Measurements from ENCODE around the gene ATP5PB. TPM values are rescaled to one million over a fixed set of nuclear protein-coding genes. Genes with fewer than 3 reads are reported as not detected.

Gene ATP5PB
- total RNA-seq, 1 experiment from 2014 or later = 323 TPM

DNA sequence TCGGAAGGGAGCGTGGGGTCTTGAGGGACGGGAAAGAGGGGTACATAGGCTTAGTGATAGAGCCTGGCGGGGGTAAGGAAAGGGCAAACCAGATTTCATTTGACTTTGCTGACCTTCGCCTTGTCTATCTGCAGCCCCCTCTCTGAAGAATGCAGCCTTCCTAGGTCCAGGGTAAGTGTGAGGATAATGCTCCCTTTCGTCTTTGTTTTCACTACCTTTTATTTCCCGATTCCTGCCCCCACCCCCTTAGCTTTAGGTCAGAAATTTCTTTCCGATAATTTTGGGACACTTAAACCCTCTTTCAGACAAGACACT, 396 bp downstream of the ATP5PB start (continued):
- TF ChIP-seq CEBPB (IDR thresholded peaks at IDR 0.05; ENCODE audit: low read depth) = no peak

DNA sequence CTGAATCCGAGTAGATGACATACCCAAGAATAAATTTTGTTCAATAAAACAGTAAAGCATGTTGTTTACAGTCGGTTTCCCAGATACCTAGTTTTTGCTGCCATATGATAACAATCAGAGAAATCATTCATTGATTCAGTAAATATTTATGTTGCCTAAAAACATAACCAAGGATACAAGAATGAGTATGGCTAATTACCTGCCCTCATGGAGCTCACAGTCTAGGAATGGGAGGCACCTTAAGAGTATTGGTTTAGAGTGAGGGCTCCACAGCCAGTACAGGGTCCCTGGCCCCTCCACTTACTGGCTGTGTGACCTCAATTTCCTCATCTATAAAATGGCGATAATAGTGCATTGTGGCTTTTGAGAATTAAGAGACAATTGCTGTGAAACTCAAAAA, 921 bp downstream of the ATP5PB start:
- H3K9me3 ChIP-seq (ENCODE audit: control insufficient read depth in 1 of 2, insufficient read depth in 1 of 2, low read depth in 1 of 2, low read length in 2 of 2) = no peaks in the 10 kb centered on the region
- peak overlapping the region; percentile 81 for H3K9ac ChIP-seq (ENCODE audit: low read length)
- no TSS peak for BruUV-seq (replicated peaks)
- peaks cover 97% of the 10 kb centered on the region for H3K79me2 ChIP-seq (ENCODE audit: insufficient read depth, low read length)
- H3K9me2 ChIP-seq (ENCODE audit: insufficient read depth) = no peaks in the 10 kb centered on the region
- ATAC-seq (no peak), DNase-seq (ENCODE audit: low read depth, low spot score) (no peak)
- CTCF ChIA-PET = no interaction called here
- H3K36me3 ChIP-seq (ENCODE audit: control insufficient read depth in 1 of 2, insufficient read depth in 2 of 2, low read length in 2 of 2) = peaks cover 13 to 34% of the 10 kb centered on the region in 2 experiments; a peak in 2 of 4 replicates
- TF ChIP-seq CBX3 (IDR thresholded peaks at IDR 0.05; ENCODE audit: low read depth) (0 out of 2 replicates have a peak, but pooled peaks have one; percentile 30), ZFX (IDR thresholded peaks at IDR 0.05) (no peak)
- intact Hi-C loops (cut with micrococcal nuclease) = no loop called here
- peaks cover 3% of the 10 kb centered on the region; the same call in 1 of the 2 replicates for H4K20me1 ChIP-seq (ENCODE audit: insufficient read depth)
- no peak overlapping the region for H2AFZ ChIP-seq (ENCODE audit: low read depth, low read length, poor library complexity, severe bottlenecking)
- POLR2A ChIA-PET = no interaction called here
- peak overlapping the region; percentile 87 to 89 for H3K4me3 ChIP-seq (replicated peaks in 1 of 2; ENCODE audit: low read depth in 1 of 2, low read length in 2 of 2)
- H3K27ac ChIP-seq (ENCODE audit: low read depth, low read length) = peak overlapping the region; percentile 77; the same call in 1 of the 2 replicates
- RAD21 ChIA-PET (ENCODE audit: low non-redundant PET in 1 of 2, low total read pairs in 2 of 2, uncharacterized antibody in 2 of 2, unreplicated experiment in 2 of 2) = no interaction called here
- peaks cover 15 to 22% of the 10 kb centered on the region in 2 experiments for H3K4me1 ChIP-seq (ENCODE audit: control insufficient read depth in 1 of 2, insufficient read depth in 2 of 2, low read length in 2 of 2)
- peak overlapping the region; percentile 79 for H3K4me2 ChIP-seq (ENCODE audit: low read length)
- H3K27me3 ChIP-seq (ENCODE audit: insufficient read depth, low read length) = no peaks in the 10 kb centered on the region

DNA sequence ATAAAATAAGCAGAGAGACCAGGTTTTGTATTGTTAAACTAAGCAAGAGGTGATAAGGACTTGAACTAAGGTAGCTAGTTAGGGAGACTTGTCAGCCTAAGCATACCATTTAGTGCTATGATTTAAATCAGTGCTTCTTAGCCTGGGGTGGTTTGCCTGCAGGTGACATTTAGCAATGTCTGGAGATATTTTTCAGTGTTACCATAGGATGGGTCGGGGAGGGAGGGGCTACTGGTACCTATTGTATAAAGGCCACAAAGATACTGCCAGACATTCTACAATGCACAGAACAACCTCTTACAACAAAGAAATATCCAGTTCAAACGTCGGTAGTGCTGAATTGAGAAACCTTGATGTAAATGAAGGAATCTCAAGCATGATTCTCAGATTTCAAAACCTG, 3.3 kb downstream of the ATP5PB start:
- no peak for TF ChIP-seq SIN3A (IDR thresholded peaks at IDR 0.05; ENCODE audit: low read depth)
- TF ChIP-seq CBX3 (IDR thresholded peaks at IDR 0.05; ENCODE audit: low read depth) = no peak
- TF ChIP-seq YY1 (IDR thresholded peaks at IDR 0.05; ENCODE audit: extremely low read depth, insufficient replicate concordance, low read depth, low read length) = no peak
- no peak for TF ChIP-seq EZH2 (IDR thresholded peaks at IDR 0.05)
- no peak for TF ChIP-seq POLR2A (IDR thresholded peaks at IDR 0.05; ENCODE audit: borderline replicate concordance, extremely low read depth, insufficient read depth, insufficient read length)
- peaks cover 21 to 23% of the 10 kb centered on the region in 2 experiments; a peak in 3 of 4 replicates for H3K36me3 ChIP-seq (ENCODE audit: control insufficient read depth in 1 of 2, insufficient read depth in 2 of 2, low read length in 2 of 2)
- ChIA-PET RAD21 (ENCODE audit: low non-redundant PET in 1 of 2, low total read pairs in 2 of 2, uncharacterized antibody in 2 of 2, unreplicated experiment in 2 of 2) (no interaction called here), POLR2A (no interaction called here), CTCF (no interaction called here)
- H3K4me1 ChIP-seq (ENCODE audit: control insufficient read depth in 1 of 2, insufficient read depth in 2 of 2, low read length in 2 of 2) = peaks cover 10 to 18% of the 10 kb centered on the region in 2 experiments
- intact Hi-C loops (cut with micrococcal nuclease) = no loop called here
- H3K4me3 ChIP-seq (replicated peaks in 1 of 2; ENCODE audit: low read depth in 1 of 2, low read length in 2 of 2) = no peak overlapping the region
- no peak overlapping the region for H2AFZ ChIP-seq (ENCODE audit: low read depth, low read length, poor library complexity, severe bottlenecking)
- H3K4me2 ChIP-seq (ENCODE audit: low read length) = no peak overlapping the region
- no peak for ATAC-seq
- peaks cover 96% of the 10 kb centered on the region for H3K79me2 ChIP-seq (ENCODE audit: insufficient read depth, low read length)
- H3K27ac ChIP-seq (ENCODE audit: low read depth, low read length) = no peak overlapping the region
- no TSS peak for BruUV-seq (replicated peaks)
- H3K27me3 ChIP-seq (ENCODE audit: insufficient read depth, low read length) = no peaks in the 10 kb centered on the region
- no peaks in the 10 kb centered on the region for H3K9me2 ChIP-seq (ENCODE audit: insufficient read depth)
- H3K9ac ChIP-seq (ENCODE audit: low read length) = no peak overlapping the region
- no peak for DNase-seq (ENCODE audit: low read depth, low spot score)
- peaks cover 9% of the 10 kb centered on the region; the same call in 1 of the 2 replicates for H4K20me1 ChIP-seq (ENCODE audit: insufficient read depth)
- H3K9me3 ChIP-seq (ENCODE audit: control insufficient read depth in 1 of 2, insufficient read depth in 1 of 2, low read depth in 1 of 2, low read length in 2 of 2) = no peaks in the 10 kb centered on the region

Measured in HCT116 (cell line).